Stimulated activated naive B cell treated with anti-CD40 and anti-IgM and Interleukin-4, amounts not matched to agents 10 μg/mL and 1 μg/mL and 100 μg/mL, for 72 hours (primary cell): Measurements from ENCODE around the gene ABCA4.
A peak's percentile ranks its signal among the peaks of the same experiment; 100 is the strongest.

Experiments
- ATAC-seq, 2 donors: fragments of 150-1000 bp; cut with Tn5 transposase; replicated peaks; 2 replicates each; pipeline ENCODE4 v1.10.0; 2021; ENCODE audit warnings: moderate library complexity in 1 of 2
- DNase-seq: peaks from one replicate; pipeline ENCODE4 v3.0.0; 2021
- H3K27ac Mint-ChIP-seq: one replicate; pipeline ENCODE4 v1.8.0; 2022; ENCODE audit warnings: mild to moderate bottlenecking, mixed read lengths
- H3K27me3 Mint-ChIP-seq, 2 donors: one replicate each; pipeline ENCODE4 v1.8.0; 2022; ENCODE audit warnings: mixed read lengths in 2 of 2
- H3K36me3 Mint-ChIP-seq, 2 donors: one replicate each; pipeline ENCODE4 v1.8.0; 2022; ENCODE audit warnings: mixed read lengths in 2 of 2, mild to moderate bottlenecking in 1 of 2
- H3K4me1 Mint-ChIP-seq, 2 donors: one replicate each; pipeline ENCODE4 v1.8.0; 2022; ENCODE audit warnings: mixed read lengths in 2 of 2, mild to moderate bottlenecking in 1 of 2
- H3K4me3 Mint-ChIP-seq, 2 donors: one replicate each; pipeline ENCODE4 v1.8.0; 2022; ENCODE audit warnings: mild to moderate bottlenecking in 2 of 2, mixed read lengths in 2 of 2, moderate library complexity in 1 of 2
- H3K9me3 Mint-ChIP-seq, 2 donors: one replicate each; pipeline ENCODE4 v1.8.0; 2022; ENCODE audit warnings: mixed read lengths in 2 of 2, mild to moderate bottlenecking in 1 of 2

Gene ABCA4

GRCh38 chr1:94049791-94050190 is 71.2 kb downstream of the ABCA4 start:
- Mint-ChIP-seq H3K27me3 (peaks cover 18 to 36% of the 10 kb centered on the region in 2 donors), H3K4me3 (no peak overlapping the region), H3K27ac (no peak overlapping the region), H3K9me3 (no peaks in the 10 kb centered on the region), H3K36me3 (no peaks in the 10 kb centered on the region), H3K4me1 (no peaks in the 10 kb centered on the region)
- DNase-seq (no peak), ATAC-seq (no peak)

DNA sequence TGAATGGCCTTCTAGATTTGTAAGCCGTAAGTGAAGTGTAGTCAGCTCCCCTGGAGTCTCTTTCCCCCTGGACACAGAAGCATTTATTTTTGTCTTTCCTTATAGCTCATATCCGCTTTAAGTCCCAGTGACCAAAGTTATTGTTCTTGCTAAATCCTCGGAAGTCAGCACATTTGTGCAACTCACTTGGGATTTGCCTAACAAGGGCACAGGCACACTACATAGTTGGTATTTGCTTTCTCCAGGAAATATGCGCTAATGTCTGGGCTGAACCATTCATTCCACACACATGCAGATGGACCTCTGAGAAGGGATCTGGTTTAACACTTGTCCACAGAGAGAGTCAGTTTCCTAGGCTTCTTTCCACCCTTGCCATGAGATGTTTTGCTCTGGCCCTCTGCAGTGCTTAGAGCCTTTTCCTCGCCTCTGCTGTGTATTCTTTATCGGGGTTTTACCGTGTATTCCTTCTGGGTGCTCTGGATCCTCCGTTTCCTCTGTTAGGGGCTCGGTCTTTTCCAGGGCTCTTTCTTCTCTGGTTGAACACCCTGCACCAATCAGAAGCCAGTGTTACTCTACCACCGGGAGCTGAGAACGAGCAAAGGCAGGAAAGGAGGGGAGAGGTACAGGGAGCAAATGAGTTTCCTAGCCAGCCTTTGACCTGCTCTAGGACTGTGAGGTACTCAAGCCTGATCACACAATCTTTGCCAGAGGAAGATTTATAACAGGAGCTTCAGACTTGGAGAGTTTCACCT is 72.4 kb downstream of the ABCA4 start:
- Mint-ChIP-seq H3K4me3 (no peak overlapping the region), H3K36me3 (no peaks in the 10 kb centered on the region), H3K27ac (no peak overlapping the region), H3K27me3 (peaks cover 16 to 45% of the 10 kb centered on the region in 2 donors), H3K4me1 (peaks cover 2 to 6% of the 10 kb centered on the region in 2 donors), H3K9me3 (no peaks in the 10 kb centered on the region)
- DNase-seq (no peak), ATAC-seq (no peak)

DNA sequence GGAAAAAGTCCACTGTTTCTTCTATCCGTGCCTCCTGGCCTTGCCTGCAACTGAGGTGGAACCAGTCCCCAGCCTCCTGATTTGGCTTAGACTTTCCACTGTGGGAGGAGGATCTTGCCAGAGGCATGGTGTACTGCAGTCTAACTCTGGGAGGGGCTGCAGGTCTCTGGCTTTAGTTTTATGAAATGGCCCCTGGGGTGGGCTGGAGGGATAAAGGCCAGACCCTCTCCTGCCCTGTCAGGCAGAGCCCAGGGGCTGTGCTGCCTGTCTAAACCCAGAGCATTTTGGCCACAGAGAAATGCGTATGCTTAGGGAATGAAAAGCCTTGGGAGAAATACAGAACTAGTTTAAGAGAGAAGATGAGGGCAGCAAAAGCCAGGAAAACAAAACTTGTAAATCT is 73.0 kb downstream of the ABCA4 start:
- H3K4me1 Mint-ChIP-seq = peaks cover 2 to 6% of the 10 kb centered on the region in 2 donors
- no peaks in the 10 kb centered on the region for H3K36me3 Mint-ChIP-seq
- no peak overlapping the region for H3K4me3 Mint-ChIP-seq
- peaks cover 16 to 41% of the 10 kb centered on the region in 2 donors for H3K27me3 Mint-ChIP-seq
- no peak for DNase-seq
- H3K9me3 Mint-ChIP-seq = no peaks in the 10 kb centered on the region
- no peak for ATAC-seq
- no peak overlapping the region for H3K27ac Mint-ChIP-seq

- peak; percentile 63 to 76 for ATAC-seq
Measured at GRCh38 chr1:94045465-94046056, 75.4 kb downstream of the ABCA4 start.

DNA sequence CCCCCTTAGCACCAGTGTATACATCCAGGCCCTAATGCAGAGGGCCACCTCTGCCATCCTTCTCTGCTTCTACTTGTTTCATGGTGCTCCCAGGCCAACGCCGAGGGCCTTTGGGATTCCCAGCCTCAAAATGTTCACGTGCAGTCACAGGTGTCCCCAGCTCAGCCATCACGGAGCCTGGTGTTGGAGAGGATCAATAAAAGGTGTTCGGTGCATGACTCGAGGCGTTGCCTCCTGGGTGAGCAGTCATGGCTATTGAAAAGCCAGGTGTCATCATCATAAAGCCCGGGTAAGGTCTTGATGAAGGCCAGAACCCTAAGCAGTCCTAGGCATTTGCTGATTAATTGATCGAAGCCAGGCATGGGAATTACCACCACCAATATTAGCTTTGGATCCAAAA is 76.1 kb downstream of the ABCA4 start:
- Mint-ChIP-seq H3K4me1 (peaks cover 2 to 6% of the 10 kb centered on the region in 2 donors), H3K36me3 (no peaks in the 10 kb centered on the region), H3K9me3 (no peaks in the 10 kb centered on the region), H3K27ac (no peak overlapping the region), H3K27me3 (peaks cover 34 to 53% of the 10 kb centered on the region in 2 donors), H3K4me3 (no peak overlapping the region)
- no peak for ATAC-seq
- no peak for DNase-seq

More at GRCh38 chr1:94045465-94046056, 75.4 kb downstream of the ABCA4 start:
- DNase-seq = no peak
- peaks cover 2 to 6% of the 10 kb centered on the region in 2 donors for H3K4me1 Mint-ChIP-seq
- H3K9me3 Mint-ChIP-seq = no peaks in the 10 kb centered on the region
- H3K4me3 Mint-ChIP-seq = peak overlapping the region; percentile 61 to 73
- peak overlapping the region; percentile 7 for H3K27ac Mint-ChIP-seq
- no peaks in the 10 kb centered on the region for H3K36me3 Mint-ChIP-seq
- peaks cover 30 to 48% of the 10 kb centered on the region in 2 donors for H3K27me3 Mint-ChIP-seq

GRCh38 chr1:94044290-94044790 is 76.6 kb downstream of the ABCA4 start:
- Mint-ChIP-seq H3K36me3 (no peaks in the 10 kb centered on the region), H3K4me3 (no peak overlapping the region), H3K27ac (no peak overlapping the region), H3K27me3 (peaks cover 39 to 59% of the 10 kb centered on the region in 2 donors), H3K4me1 (peaks cover 4 to 6% of the 10 kb centered on the region in 2 donors), H3K9me3 (no peaks in the 10 kb centered on the region)
- peak in 1 of 2 donors; percentile 17 for ATAC-seq
- DNase-seq = no peak

GRCh38 chr1:94043738-94044289 is 77.1 kb downstream of the ABCA4 start:
- DNase-seq = no peak
- Mint-ChIP-seq H3K9me3 (no peaks in the 10 kb centered on the region), H3K27ac (no peak overlapping the region), H3K4me1 (peaks cover 4 to 6% of the 10 kb centered on the region in 2 donors), H3K4me3 (no peak overlapping the region), H3K27me3 (peaks cover 41 to 61% of the 10 kb centered on the region in 2 donors), H3K36me3 (no peaks in the 10 kb centered on the region)
- no peak for ATAC-seq

DNA sequence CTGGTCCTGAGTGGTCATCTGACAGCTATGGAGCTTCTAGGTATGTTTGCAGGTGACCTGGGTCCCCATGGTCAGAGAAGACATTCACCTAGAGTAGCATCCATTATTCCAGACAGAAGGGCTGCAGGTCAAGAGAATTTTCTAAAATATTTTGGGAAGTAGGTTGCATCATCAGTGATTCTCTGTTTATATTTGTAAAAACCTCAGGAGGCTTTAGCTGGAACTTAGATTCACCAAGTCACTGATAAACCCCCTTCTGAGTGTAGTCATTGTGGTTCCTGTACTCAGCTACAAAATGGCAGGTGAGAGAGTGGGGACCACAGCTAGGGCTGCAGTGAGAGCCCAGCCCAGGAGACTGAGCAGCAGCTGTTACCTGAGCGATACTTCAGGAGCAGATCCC is 78.6 kb downstream of the ABCA4 start:
- no peak for DNase-seq
- Mint-ChIP-seq H3K27me3 (peaks cover 42 to 51% of the 10 kb centered on the region in 2 donors), H3K4me3 (no peak overlapping the region), H3K36me3 (no peaks in the 10 kb centered on the region), H3K4me1 (peaks cover 5 to 6% of the 10 kb centered on the region in 2 donors), H3K9me3 (no peaks in the 10 kb centered on the region), H3K27ac (no peak overlapping the region)
- no peak for ATAC-seq

DNA sequence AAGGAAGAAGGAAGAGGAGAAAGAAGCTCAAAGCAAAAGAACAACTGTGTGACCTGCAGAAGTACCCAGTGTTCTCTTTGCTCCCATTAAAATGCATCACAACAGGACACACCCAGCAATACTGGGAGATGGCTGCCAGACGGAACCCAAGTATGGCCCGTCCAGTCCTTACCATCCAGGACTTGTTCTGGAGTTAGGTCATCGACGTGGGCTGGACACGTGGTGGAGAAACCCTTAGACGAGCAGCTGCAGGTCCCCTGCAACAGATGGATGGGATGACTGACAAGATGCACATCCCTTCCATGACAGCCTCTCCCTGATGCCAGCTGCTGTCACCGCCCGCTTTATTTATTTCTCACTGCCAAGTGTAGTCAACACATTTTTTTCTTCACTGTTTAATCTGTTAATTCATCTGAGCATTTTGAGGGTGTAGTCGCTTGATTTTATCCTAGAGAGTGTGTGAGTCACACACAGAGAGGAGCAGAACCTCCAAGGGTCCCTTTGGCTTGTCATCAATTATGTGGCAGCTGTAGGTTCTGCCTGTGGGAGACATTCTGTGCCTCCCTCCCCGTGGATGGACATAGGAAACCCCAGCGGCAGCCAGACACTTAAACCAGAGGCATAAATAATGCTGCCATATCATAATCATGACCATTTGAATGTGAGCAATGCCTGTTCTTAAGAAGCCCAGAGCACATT is 80.9 kb downstream of the ABCA4 start:
- Mint-ChIP-seq H3K4me3 (no peak overlapping the region), H3K9me3 (no peaks in the 10 kb centered on the region), H3K27me3 (peaks cover 48 to 49% of the 10 kb centered on the region in 2 donors), H3K4me1 (peaks cover 6% of the 10 kb centered on the region in 2 donors), H3K27ac (no peak overlapping the region), H3K36me3 (no peaks in the 10 kb centered on the region)
- ATAC-seq (no peak), DNase-seq (no peak)

- Mint-ChIP-seq H3K27me3 (peaks cover 45 to 47% of the 10 kb centered on the region in 2 donors), H3K9me3 (no peaks in the 10 kb centered on the region), H3K4me1 (peaks cover 5 to 6% of the 10 kb centered on the region in 2 donors), H3K36me3 (no peaks in the 10 kb centered on the region), H3K27ac (no peak overlapping the region), H3K4me3 (no peak overlapping the region)
- DNase-seq (no peak), ATAC-seq (peak; percentile 33 to 42)
Measured at GRCh38 chr1:94039514-94039870, 81.5 kb downstream of the ABCA4 start.

DNA sequence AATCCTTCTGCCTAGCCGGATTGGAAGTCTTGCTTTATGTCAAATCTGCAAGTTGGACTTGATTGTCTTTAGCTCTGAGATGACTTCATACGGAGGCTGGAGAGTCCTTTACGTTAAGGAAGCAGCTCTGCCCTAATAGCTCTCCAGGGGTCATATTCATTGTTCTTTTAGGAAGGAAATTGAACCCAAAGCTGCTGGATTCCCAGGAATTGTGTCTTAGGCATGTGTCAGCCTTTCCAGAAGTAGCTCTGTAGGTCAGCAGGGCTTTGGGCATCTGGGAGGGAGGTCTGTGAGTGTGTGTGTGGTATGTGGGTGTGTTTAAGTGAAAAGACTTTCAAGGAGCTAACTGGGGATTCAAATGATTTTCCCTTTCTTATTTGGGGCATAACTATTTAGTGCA is 82.4 kb downstream of the ABCA4 start:
- Mint-ChIP-seq H3K27ac (no peak overlapping the region), H3K9me3 (no peaks in the 10 kb centered on the region)

DNA sequence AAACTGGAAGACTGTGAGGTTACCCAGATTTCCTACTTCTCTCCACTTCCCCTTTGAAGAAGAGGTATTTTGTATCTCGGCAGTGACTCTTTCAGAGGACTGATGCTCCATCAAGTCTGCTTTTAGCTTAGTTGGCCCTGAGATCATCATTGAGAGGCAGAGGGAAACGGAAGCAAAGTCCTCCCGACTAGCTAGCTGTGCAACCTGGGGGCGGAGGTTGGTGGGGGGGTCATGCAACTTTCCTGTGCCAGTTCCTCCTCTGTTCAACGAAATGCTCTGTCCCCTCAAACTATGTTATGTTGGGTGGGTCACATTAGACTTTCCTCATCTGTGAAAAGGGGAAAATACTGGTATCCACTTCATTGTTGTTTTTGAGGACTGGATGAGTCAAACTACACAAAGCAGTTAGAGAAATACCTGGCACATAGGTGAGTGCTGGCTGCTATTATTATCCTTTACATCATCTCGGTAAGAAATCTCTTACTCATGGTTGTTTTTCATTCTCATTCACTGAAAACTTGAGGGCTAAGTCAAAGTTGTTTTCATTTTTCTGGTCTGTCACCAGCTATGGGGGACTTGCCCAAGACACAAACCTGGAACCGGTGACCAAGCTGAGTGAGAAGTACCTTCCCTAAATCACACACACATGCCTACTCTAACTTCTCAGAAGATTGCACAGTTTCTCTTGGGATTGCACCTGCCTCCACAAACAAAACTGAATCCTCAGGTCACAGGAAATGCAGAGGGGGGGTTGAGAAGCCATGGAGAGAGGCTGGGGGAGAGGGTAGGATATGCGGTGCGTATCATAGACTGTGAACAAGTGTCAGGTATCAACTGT is 83.3 kb downstream of the ABCA4 start:
- no peak overlapping the region for H3K27ac Mint-ChIP-seq
- no peaks in the 10 kb centered on the region for H3K9me3 Mint-ChIP-seq
- no peaks in the 10 kb centered on the region for H3K36me3 Mint-ChIP-seq
- H3K27me3 Mint-ChIP-seq = peaks cover 36 to 49% of the 10 kb centered on the region in 2 donors
- no peak overlapping the region for H3K4me3 Mint-ChIP-seq
- peaks cover 5 to 8% of the 10 kb centered on the region in 2 donors for H3K4me1 Mint-ChIP-seq
- DNase-seq (no peak), ATAC-seq (peak in 1 of 2 donors; percentile 63)

More for the DNA sequence above, 82.4 kb downstream of the ABCA4 start:
- DNase-seq (no peak), ATAC-seq (no peak)
- peaks cover 0 to 4% of the 10 kb centered on the region in 2 donors for H3K4me1 Mint-ChIP-seq
- peaks cover 39 to 50% of the 10 kb centered on the region in 2 donors for H3K27me3 Mint-ChIP-seq
- no peak overlapping the region for H3K4me3 Mint-ChIP-seq
- no peaks in the 10 kb centered on the region for H3K36me3 Mint-ChIP-seq

- Mint-ChIP-seq H3K36me3 (no peaks in the 10 kb centered on the region), H3K27me3 (peaks cover 31 to 44% of the 10 kb centered on the region in 2 donors), H3K9me3 (no peaks in the 10 kb centered on the region), H3K27ac (no peak overlapping the region), H3K4me1 (peaks cover 8 to 9% of the 10 kb centered on the region in 2 donors), H3K4me3 (no peak overlapping the region)
- ATAC-seq (no peak), DNase-seq (no peak)
Measured at GRCh38 chr1:94036730-94037129, 84.2 kb downstream of the ABCA4 start.
